Common myeloid progenitor, CD34-positive (primary cell): ENCODE measurements around the gene PI4KA.
"Not testable (repeated sequence)": the region's sequence is repeated elsewhere in the genome, so short reads cannot be mapped to it uniquely, and the experiment has no call there.

ENCODE experiments used
- CTCF ChIA-PET: fragments of 350-600 bp; sonication (Branson Sonifier 250); formaldehyde crosslinking; loops from one replicate; lab custom pipeline; 2021; ENCODE audit warnings: antibody characterized with exemption; lab: Charles Lee
- POLR2A ChIA-PET: fragments of 350-600 bp; sonication (Branson Sonifier 250); formaldehyde crosslinking; loops from one replicate; lab custom pipeline; 2021; ENCODE audit warnings: antibody characterized with exemption; lab: Charles Lee
- DNase-seq, 3 donors: peaks; one replicate each; pipeline versions ENCODE4 v3.0.0 to v3.0.0-alpha.2; 2013
- H3K27ac ChIP-seq, 2 experiments: 1 replicate in 1 of 2; 2 replicates in 1 of 2; pipeline ENCODE4 v1.7.0; 2013; ENCODE audit warnings: inconsistent platforms in 2 of 2, low read length in 2 of 2, mild to moderate bottlenecking in 2 of 2, low read depth in 1 of 2, moderate library complexity in 1 of 2; ENCODE audit not compliant: severe bottlenecking in 2 of 2, insufficient read depth in 1 of 2, poor library complexity in 1 of 2
- H3K27me3 ChIP-seq, 5 experiments: replicated peaks in 2 of 5; 1 replicate in 3 of 5; 2 replicates in 2 of 5; pipeline versions ENCODE4 v1.6.1 to v1.7.0; 2013; ENCODE audit warnings: low read length in 4 of 5, mild to moderate bottlenecking in 2 of 5, moderate library complexity in 2 of 5, inconsistent platforms in 1 of 5; ENCODE audit not compliant: insufficient read depth in 5 of 5, control insufficient read depth in 4 of 5
- H3K36me3 ChIP-seq, 4 experiments: 1 replicate in 2 of 4; 2 replicates in 2 of 4; pipeline versions ENCODE4 v1.6.1 to v1.7.0; 2013; ENCODE audit warnings: low read length in 3 of 4, control low read depth in 1 of 4, mild to moderate bottlenecking in 1 of 4; ENCODE audit not compliant: control insufficient read depth in 4 of 4, insufficient read depth in 4 of 4
- H3K4me1 ChIP-seq, 4 experiments: 1 replicate in 3 of 4; 2 replicates in 1 of 4; pipeline versions ENCODE4 v1.6.1 to v1.7.1; 2013; ENCODE audit warnings: low read length in 3 of 4, mild to moderate bottlenecking in 3 of 4, control low read depth in 1 of 4, inconsistent platforms in 1 of 4, moderate library complexity in 1 of 4; ENCODE audit not compliant: control insufficient read depth in 4 of 4, insufficient read depth in 4 of 4; ENCODE audit errors: control extremely low read depth in 1 of 4
- H3K4me3 ChIP-seq, 7 experiments: 1 replicate in 4 of 7; 2 replicates in 3 of 7; pipeline versions ENCODE4 v1.5.1 to v1.7.0; 2013; ENCODE audit warnings: mild to moderate bottlenecking in 7 of 7, low read length in 6 of 7, moderate library complexity in 6 of 7, inconsistent platforms in 2 of 7, low read depth in 2 of 7, control low read depth in 1 of 7; ENCODE audit not compliant: insufficient read depth in 4 of 7, control insufficient read depth in 1 of 7; ENCODE audit errors: extremely low read depth in 1 of 7
- H3K9me3 ChIP-seq, 5 experiments: 1 replicate in 4 of 5; 2 replicates in 1 of 5; pipeline versions ENCODE4 v1.6.1 to v1.7.1; 2013; ENCODE audit warnings: low read length in 4 of 5, mild to moderate bottlenecking in 2 of 5, inconsistent platforms in 1 of 5, low read depth in 1 of 5, moderate library complexity in 1 of 5; ENCODE audit not compliant: control insufficient read depth in 4 of 5, insufficient read depth in 2 of 5; ENCODE audit errors: control extremely low read depth in 1 of 5
- WGBS: methylation state at CpG from one replicate; pipeline ENCODE4 v1.1.5; 2013; ENCODE audit not compliant: insufficient coverage; 5-methylcytosine and 5-hydroxymethylcytosine counted together

PI4KA gene

DNA sequence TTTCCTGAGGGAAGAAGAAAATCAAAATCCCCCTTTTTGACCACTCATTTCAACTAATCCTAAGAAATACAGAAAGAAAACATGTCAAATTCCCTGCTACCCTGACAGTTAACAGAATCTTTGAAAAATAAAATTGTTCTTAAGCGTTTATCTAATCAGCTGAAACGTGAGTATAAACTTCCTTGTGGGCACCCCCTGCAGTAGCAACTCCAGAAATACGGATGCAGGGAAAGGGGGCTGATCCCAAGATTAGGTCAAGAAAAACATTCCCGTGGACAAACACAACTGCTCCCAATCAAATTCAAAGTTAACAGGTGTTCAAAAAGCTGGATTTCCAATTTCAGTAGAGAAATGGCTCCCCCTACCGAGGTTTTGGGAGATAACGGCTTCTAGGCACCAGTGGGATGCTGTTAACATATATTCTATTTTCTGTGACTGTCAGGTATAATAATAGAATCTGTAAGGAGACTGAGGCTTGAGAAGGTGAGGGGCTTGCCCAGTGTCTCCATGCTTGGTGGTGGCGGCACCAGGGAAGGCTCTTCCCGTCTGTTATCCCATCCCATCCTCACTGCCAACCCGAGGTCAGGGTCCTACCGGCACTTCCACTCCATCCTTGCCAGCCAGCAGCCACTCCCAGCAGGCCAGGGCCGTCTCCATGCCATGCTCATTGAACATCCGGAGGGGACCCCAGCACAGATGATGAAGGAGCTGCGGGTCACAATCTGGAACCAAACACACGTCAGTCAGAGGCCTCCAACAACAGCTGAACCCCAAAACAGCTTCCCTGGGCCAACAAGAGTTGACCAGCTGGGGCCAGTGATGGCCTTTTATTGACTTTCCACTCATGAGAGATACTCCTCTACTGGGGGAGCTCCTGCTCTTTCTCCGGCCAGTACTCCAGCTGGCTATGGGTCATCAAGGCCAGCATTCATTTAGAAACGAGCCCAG lies 116.7 kb downstream of the PI4KA start:
- H3K4me1 ChIP-seq, result peaks cover 0 to 21% (median 16%) of the 10 kb centered on the region in 4 experiments
- no peak overlapping the region for H3K27ac ChIP-seq
- ChIA-PET CTCF (interaction anchor here (0.7 to 2.5 kb wide), 12 partner anchors 9 to 181 kb away, joined by 3 to 11 read pairs (median 4); no protein-coding TSS in a partner anchor), POLR2A (no interaction called here)
- WGBS, result 66% methylated on average over 9 of the region's 16 CpGs
- DNase-seq, result peak; percentile 39 to 57 (median 49)
- no peaks in the 10 kb centered on the region for H3K27me3 ChIP-seq
- H3K36me3 ChIP-seq, result peaks cover 0 to 53% (median 28%) of the 10 kb centered on the region in 4 experiments
- H3K9me3 ChIP-seq, result peaks cover 0 to 4% (median 0%) of the 10 kb centered on the region in 5 experiments
- H3K4me3 ChIP-seq, result no peak overlapping the region

- peaks cover 0 to 48% (median 23%) of the 10 kb centered on the region in 4 experiments for H3K36me3 ChIP-seq
- CTCF ChIA-PET, result interaction anchor here (0.7 to 2.5 kb wide), 10 partner anchors 11 to 181 kb away, joined by 3 to 11 read pairs (median 4); no protein-coding TSS in a partner anchor
Measured at GRCh38 chr22:20741008-20741633, 117.5 kb downstream of the PI4KA start.

DNA sequence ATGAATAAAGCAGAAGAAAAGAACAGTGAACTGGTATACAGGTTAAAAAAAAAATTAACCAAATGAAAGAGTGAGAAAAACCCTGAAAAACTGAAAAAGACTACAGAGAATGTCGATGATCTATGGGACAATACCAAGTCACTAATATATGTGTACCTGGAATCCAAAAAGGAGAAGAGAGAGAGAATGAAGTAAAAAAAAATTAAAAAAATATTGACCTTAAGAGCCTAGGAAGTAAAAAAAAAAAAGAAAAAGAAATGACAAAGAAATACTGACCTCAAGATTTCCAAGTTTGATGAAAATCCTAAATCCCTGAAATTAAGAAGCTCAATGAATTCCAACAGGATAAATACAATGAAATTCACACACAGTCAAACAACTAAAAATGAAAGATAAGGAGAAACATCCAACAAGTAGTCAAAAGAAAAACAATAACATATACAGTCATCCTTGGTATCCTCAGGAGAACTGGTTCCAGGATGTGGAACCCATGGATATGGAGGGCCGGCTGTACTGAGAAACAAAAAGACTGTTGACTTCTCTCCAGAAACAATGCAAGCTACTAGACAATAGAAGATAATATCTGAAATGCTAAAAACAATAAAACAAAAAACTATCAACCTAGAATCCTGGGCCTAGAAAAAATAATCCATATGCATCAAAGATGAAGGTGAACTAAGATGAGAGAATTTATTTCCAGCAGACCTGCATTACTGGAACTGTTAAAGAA lies 118.2 kb downstream of the PI4KA start:
- no CpG with 5 or more reads among the region's 2 CpGs for WGBS
- no peak for DNase-seq
- no peak overlapping the region for H3K4me3 ChIP-seq
- H3K27ac ChIP-seq, result no peak overlapping the region
- no peaks in the 10 kb centered on the region for H3K27me3 ChIP-seq
- ChIA-PET CTCF (interaction anchor here (1.3 to 1.9 kb wide), 2 partner anchors 21 to 36 kb away, joined by 3 to 5 read pairs; no protein-coding TSS in a partner anchor), POLR2A (no interaction called here)
- peaks cover 0 to 29% (median 18%) of the 10 kb centered on the region in 4 experiments for H3K4me1 ChIP-seq
- H3K36me3 ChIP-seq, result peaks cover 0 to 44% (median 21%) of the 10 kb centered on the region in 4 experiments
- peaks cover 0 to 4% (median 0%) of the 10 kb centered on the region in 5 experiments for H3K9me3 ChIP-seq

More at GRCh38 chr22:20741008-20741633, 117.5 kb downstream of the PI4KA start:
- WGBS, result 100% methylated on average over 2 of the region's 6 CpGs
- no peak overlapping the region for H3K27ac ChIP-seq
- no peak overlapping the region for H3K4me3 ChIP-seq
- POLR2A ChIA-PET, result no interaction called here
- H3K27me3 ChIP-seq, result no peaks in the 10 kb centered on the region
- H3K9me3 ChIP-seq, result peaks cover 0 to 4% (median 0%) of the 10 kb centered on the region in 5 experiments
- DNase-seq, result no peak
- peaks cover 0 to 27% (median 18%) of the 10 kb centered on the region in 4 experiments for H3K4me1 ChIP-seq

- peak overlapping the region in 1 of 7 experiments; percentile 45 for H3K4me3 ChIP-seq
- no peak overlapping the region for H3K27ac ChIP-seq
- peaks cover 0 to 29% (median 15%) of the 10 kb centered on the region in 4 experiments for H3K36me3 ChIP-seq
- peak; percentile 46 to 57 (median 56) for DNase-seq
- ChIA-PET POLR2A (interaction anchor here (0.6 to 0.7 kb wide), 2 partner anchors 17 to 130 kb away, joined by 3 to 4 read pairs; no protein-coding TSS in a partner anchor), CTCF (no interaction called here)
- H3K9me3 ChIP-seq, result peaks cover 0 to 4% (median 0%) of the 10 kb centered on the region in 5 experiments
- peaks cover 0 to 29% (median 18%) of the 10 kb centered on the region in 4 experiments for H3K4me1 ChIP-seq
- no peaks in the 10 kb centered on the region for H3K27me3 ChIP-seq
- 8% methylated on average over 6 of the region's 12 CpGs for WGBS
Measured at GRCh38 chr22:20738394-20739089, 120.1 kb downstream of the PI4KA start.

DNA sequence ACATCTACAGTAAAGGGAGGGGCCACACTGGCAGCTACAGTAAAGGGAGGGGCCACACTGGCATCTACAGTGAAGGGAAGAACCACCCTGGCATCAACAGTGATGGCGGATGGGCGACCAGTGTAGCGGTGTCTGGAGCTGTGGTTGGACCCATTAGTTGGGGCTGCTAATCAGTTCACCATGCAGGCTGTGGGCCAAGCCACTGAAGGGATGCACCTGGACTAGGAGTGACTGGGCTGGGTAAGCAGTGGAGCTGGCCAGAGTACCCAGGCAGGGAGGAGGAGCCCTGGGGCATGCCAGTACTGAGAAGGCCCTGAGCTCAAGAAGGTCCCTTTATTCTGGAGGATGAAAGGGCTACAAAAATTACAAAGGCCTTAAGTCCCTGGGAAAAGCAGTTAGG lies 121.7 kb downstream of the PI4KA start:
- H3K36me3 ChIP-seq, result peaks cover 0 to 24% (median 15%) of the 10 kb centered on the region in 4 experiments
- POLR2A ChIA-PET, H3K27ac ChIP-seq, H3K27me3 ChIP-seq, H3K9me3 ChIP-seq, CTCF ChIA-PET, H3K4me3 ChIP-seq: not testable (repeated sequence)
- peak; percentile 70 to 96 (median 93) for DNase-seq
- WGBS, result 14% methylated on average over 3 of the region's 3 CpGs
- H3K4me1 ChIP-seq, result peaks cover 0 to 29% (median 18%) of the 10 kb centered on the region in 4 experiments
